Heart left ventricle (tissue), 16 donors: ENCODE data around the gene MRPS23. TPM values are rescaled to one million over a fixed set of nuclear protein-coding genes. Genes with fewer than 3 reads are reported as not detected.
A peak's percentile ranks its signal among the peaks of the same experiment; 100 is the strongest.

Experiments
- ATAC-seq, 4 donors: fragments of 200-7000 bp; cut with Tn5 transposase; one replicate each; pipeline ENCODE4 v1.9.1; 2020 to 2022; ENCODE audit warnings: moderate library complexity in 4 of 4, mild to moderate bottlenecking in 3 of 4, moderate number of reproducible peaks in 1 of 4
- DNase-seq, 5 donors: peaks; one replicate each; pipeline ENCODE4 v3.0.0-alpha.2; 2020
- H3K27ac ChIP-seq, 12 donors: fragments of 200-600 bp; sonication (generic) in 4 of 12; one replicate each; pipeline versions ENCODE4 v1.5.0 to v1.8.0; 2016 to 2022; ENCODE audit warnings: mild to moderate bottlenecking in 2 of 12
- H3K27me3 ChIP-seq, 9 donors: fragments of 200-600 bp; sonication (generic) in 2 of 9; one replicate each; pipeline versions ENCODE4 v1.5.1 to v1.8.0; 2016 to 2022; ENCODE audit warnings: mild to moderate bottlenecking in 3 of 9
- H3K36me3 ChIP-seq, 9 donors: fragments of 200-600 bp; sonication (generic) in 2 of 9; one replicate each; pipeline versions ENCODE4 v1.5.0 to v1.8.0; 2018 to 2022; ENCODE audit warnings: mild to moderate bottlenecking in 2 of 9
- H3K4me1 ChIP-seq, 12 donors: fragments of 200-600 bp; sonication (generic) in 4 of 12; one replicate each; pipeline versions ENCODE4 v1.5.0 to v1.8.0; 2016 to 2022; ENCODE audit warnings: mild to moderate bottlenecking in 3 of 12
- H3K4me3 ChIP-seq, 12 donors: fragments of 200-600 bp; sonication (generic) in 4 of 12; one replicate each; pipeline versions ENCODE4 v1.5.0 to v1.8.0; 2017 to 2022; ENCODE audit warnings: mild to moderate bottlenecking in 9 of 12, moderate library complexity in 4 of 12
- H3K9me3 ChIP-seq, 12 donors: fragments of 200-600 bp; sonication (generic) in 4 of 12; one replicate each; pipeline versions ENCODE4 v1.5.0 to v1.8.0; 2016 to 2022; ENCODE audit warnings: mild to moderate bottlenecking in 1 of 12
- POLR2A ChIP-seq, 2 donors: fragments of 450-650 bp; IDR thresholded peaks; one replicate each; pipeline ENCODE4 v1.6.1; 2017; ENCODE audit warnings: antibody characterized with exemption in 2 of 2, mild to moderate bottlenecking in 2 of 2, moderate library complexity in 2 of 2
- WGBS, 4 donors: extraction: QIAGEN DNeasy Blood & Tissue Kit in 2 of 4; methylation state at CpG; one replicate each; pipeline versions ENCODE4 v1.1.5 to v1.1.7; 2013 to 2018; 5-methylcytosine and 5-hydroxymethylcytosine counted together
- intact Hi-C, 10 donors: fragments of 100-400 bp; cut with DNase I; formaldehyde crosslinking; loops; one replicate each; pipeline versions ENCODE4 v1.11.1 to v1.14.2; 2022
- polyA plus RNA-seq, 2 donors: library from polyadenylated mRNA; stranded (reverse); fragments of 200-250 nt; gene quantifications; one replicate each; pipeline ENCODE4 v1.2.3, GENCODE V29; 2013
- total RNA-seq, 9 donors: library from RNA; depleted of rRNA in 2 of 9; stranded (reverse); fragments of >200 nt in 2 of 9; fragmentation: NEBNext Ultra II Directional in 3 of 9; extraction: Animal tissue kit (Norgen Biotek cat#: 25700) in 3 of 9; gene quantifications; one replicate each; pipeline versions ENCODE4 v1.1.0 to v1.2.4, GENCODE V29; 2016 to 2023
- TF ChIP-seq, protein P1 (sequence below), 12 donors: fragments of 200-600 bp; sonication (generic) in 4 of 12; IDR thresholded peaks; one replicate each; pipeline versions ENCODE4 v1.5.0 to v1.8.0; 2018 to 2022; ENCODE audit warnings: antibody characterized with exemption in 12 of 12, mild to moderate bottlenecking in 5 of 12
- donor health status: ischemic (EF 13 %, LVEDD 7.1; RV severe dilation, severe dysfunction).
- donor health status: healthy with polysubstance abuse.
- donor health status: DM: no; HTN: yes; CAD: no.
- donor health status: DM: no; HTN: no; CAD: no.
- donor health status: ischemic (EF 25% LVEDD 6.9; RV normal size, moderate dysfunction).
- donor health status: ischemic (EF 25% LVEDD 5.7; RV mildly dilated, moderate dysfunction).
- donor health status: healthy.
- donor health status: DM: yes; HTN: yes; CAD: no.
- donor health status: ischemic (EF 35%, LVEDD 5.7; RV mildly dilated, moderate dysfunction).
- donor health status: nonischemic (EF 11% LVEDD 7.7; RV severe dilation, severe dysfunction).
- donor health status: DM: yes; HTN: yes; CAD: no.
- donor health status: PGD.
- donor health status: ischemic (EF 29% LVEDD 5.4; RV normal size, mild dysfunction).
- donor health status: nonischemic (EF 23%, LVEDD 6.1; RV moderate dilation, normal function).

The MRPS23 gene
- total and polyA plus RNA-seq, 11 donors, result 23.9 to 207 (median 71.8) TPM

DNA sequence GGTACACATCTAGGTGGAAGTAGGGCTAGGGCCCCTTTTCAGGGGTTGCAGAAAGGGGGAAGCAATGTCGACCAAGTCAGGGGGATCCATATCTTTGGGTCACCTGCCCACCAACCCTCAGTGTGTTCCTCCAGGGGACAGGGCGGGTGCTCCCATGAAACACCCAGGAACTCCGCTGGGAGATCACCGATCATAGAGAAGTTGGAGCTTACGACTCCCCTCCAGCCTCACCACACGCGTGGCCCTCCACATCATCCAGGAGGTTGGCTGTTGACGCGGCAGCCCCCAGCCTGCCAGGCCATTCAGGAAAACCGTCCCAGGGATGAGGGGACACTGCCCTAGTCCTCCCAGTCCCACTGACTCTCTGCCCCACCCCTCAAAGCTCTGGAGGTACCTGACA is 17.3 kb upstream of the MRPS23 start:
- peaks cover 0 to 46% (median 31%) of the 10 kb centered on the region in 12 donors for H3K4me1 ChIP-seq

DNA sequence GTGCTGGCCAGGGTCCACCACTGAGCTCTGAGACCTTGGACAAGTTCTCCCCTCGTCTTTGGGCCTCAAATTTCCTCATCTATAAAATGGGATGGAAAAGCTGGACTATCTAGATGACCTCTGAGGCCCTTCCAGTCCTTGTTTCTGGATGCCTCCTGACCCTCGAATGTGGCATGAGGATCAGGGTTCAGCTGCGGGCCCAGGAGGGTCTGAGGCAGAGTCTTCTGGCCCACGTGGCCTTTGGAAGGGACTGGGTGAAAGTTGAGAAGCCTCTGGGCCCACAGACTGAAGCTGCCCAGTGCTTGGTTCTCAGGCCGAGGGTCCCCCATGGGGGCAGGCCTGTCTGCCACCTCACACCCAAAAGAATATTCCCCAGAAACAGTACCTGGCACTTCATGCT is 16.9 kb upstream of the MRPS23 start:
- H3K4me1 ChIP-seq, result peaks cover 0 to 48% (median 35%) of the 10 kb centered on the region in 12 donors
- no peak for ATAC-seq

More for the DNA sequence above, 17.3 kb upstream of the MRPS23 start:
- H3K36me3 ChIP-seq, result peaks cover 0 to 61% (median 44%) of the 10 kb centered on the region in 9 donors
- no peaks in the 10 kb centered on the region for H3K9me3 ChIP-seq
- intact Hi-C loops, result no loop called here
- no peak for ATAC-seq
- DNase-seq, result no peak
- H3K27ac ChIP-seq, result peak overlapping the region in 4 of 12 donors; percentile 48 to 89 (median 68)
- no peak overlapping the region for H3K4me3 ChIP-seq
- 93 to 98% (median 94%) methylated on average over 9 to 10 of the region's 10 CpGs for WGBS, 4 donors
- H3K27me3 ChIP-seq, result no peaks in the 10 kb centered on the region
- no peak for TF ChIP-seq POLR2A (IDR thresholded peaks at IDR 0.05)
- TF ChIP-seq, protein P1, sequence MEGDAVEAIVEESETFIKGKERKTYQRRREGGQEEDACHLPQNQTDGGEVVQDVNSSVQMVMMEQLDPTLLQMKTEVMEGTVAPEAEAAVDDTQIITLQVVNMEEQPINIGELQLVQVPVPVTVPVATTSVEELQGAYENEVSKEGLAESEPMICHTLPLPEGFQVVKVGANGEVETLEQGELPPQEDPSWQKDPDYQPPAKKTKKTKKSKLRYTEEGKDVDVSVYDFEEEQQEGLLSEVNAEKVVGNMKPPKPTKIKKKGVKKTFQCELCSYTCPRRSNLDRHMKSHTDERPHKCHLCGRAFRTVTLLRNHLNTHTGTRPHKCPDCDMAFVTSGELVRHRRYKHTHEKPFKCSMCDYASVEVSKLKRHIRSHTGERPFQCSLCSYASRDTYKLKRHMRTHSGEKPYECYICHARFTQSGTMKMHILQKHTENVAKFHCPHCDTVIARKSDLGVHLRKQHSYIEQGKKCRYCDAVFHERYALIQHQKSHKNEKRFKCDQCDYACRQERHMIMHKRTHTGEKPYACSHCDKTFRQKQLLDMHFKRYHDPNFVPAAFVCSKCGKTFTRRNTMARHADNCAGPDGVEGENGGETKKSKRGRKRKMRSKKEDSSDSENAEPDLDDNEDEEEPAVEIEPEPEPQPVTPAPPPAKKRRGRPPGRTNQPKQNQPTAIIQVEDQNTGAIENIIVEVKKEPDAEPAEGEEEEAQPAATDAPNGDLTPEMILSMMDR (IDR thresholded peaks at IDR 0.05), result no peak

DNA sequence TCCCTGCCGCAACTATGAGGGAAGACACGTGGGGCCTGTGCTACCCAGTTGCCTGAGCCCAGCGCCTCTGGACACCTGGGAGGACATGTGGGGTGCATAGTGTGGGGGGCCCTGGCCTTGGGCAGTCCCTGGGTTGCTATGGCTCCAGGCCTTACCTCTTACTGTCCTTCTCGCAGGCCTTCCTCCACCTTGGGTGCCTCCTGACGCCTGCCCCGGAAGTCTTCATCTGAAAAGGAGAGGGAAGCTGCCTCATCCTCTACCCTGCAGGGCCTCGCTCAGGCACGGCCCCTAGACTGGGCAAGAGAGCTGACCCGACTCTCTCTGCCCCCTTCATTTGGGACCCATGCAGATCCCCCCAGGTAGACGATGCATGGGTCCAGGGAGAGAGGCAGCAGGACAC is 16.5 kb upstream of the MRPS23 start:
- ATAC-seq (no peak), DNase-seq (no peak)
- TF ChIP-seq POLR2A (IDR thresholded peaks at IDR 0.05), result no peak
- TF ChIP-seq, protein P1 (IDR thresholded peaks at IDR 0.05), result no peak
- 93 to 97% (median 95%) methylated on average over 8 to 10 of the region's 10 CpGs for WGBS, 4 donors
- no peaks in the 10 kb centered on the region for H3K9me3 ChIP-seq
- H3K4me1 ChIP-seq, result peaks cover 0 to 52% (median 39%) of the 10 kb centered on the region in 12 donors
- peak overlapping the region in 1 of 12 donors; percentile 89 for H3K27ac ChIP-seq
- intact Hi-C loops, result no loop called here
- no peaks in the 10 kb centered on the region for H3K27me3 ChIP-seq
- H3K4me3 ChIP-seq, result no peak overlapping the region
- H3K36me3 ChIP-seq, result peaks cover 0 to 55% (median 36%) of the 10 kb centered on the region in 9 donors

More for the DNA sequence above, 16.9 kb upstream of the MRPS23 start:
- no peak for DNase-seq
- WGBS, 4 donors, result 92 to 96% (median 93%) methylated on average over 5 of the region's 5 CpGs
- H3K27ac ChIP-seq, result peak overlapping the region in 2 of 12 donors; percentile 75 to 89
- no peak for TF ChIP-seq POLR2A (IDR thresholded peaks at IDR 0.05)
- TF ChIP-seq, protein P1 (IDR thresholded peaks at IDR 0.05), result no peak
- no peaks in the 10 kb centered on the region for H3K27me3 ChIP-seq
- peaks cover 0 to 57% (median 40%) of the 10 kb centered on the region in 9 donors for H3K36me3 ChIP-seq
- H3K4me3 ChIP-seq, result no peak overlapping the region
- no peaks in the 10 kb centered on the region for H3K9me3 ChIP-seq
- intact Hi-C loops, result no loop called here

DNA sequence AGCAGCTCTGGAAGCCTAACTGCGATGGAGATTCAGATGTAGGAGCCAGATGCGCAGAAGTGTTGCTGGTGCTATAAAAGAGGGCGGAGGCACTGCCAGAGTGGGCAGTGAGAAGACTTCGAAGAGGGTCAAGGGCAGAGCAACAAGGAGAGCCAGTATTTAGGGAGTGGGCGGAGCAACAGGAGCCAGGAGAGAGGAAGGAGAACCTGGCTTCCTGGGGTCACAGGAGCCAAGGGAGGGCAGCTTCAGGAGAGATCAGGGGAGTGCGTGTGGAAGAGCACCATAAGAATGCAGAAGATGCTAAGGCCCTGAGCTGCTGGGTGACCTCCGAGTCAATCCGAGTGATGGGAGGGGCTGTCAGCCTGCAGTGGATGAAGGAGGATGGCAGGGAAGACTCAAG is 14.4 kb upstream of the MRPS23 start:
- DNase-seq (peak in 1 of 5 donors; percentile 7), ATAC-seq (no peak)
- Histone ChIP-seq H3K4me3 (no peak overlapping the region), H3K4me1 (peaks cover 3 to 57% (median 46%) of the 10 kb centered on the region in 12 donors), H3K27ac (peak overlapping the region in 1 of 12 donors; percentile 95), H3K36me3 (peaks cover 0 to 38% (median 16%) of the 10 kb centered on the region in 9 donors), H3K27me3 (no peaks in the 10 kb centered on the region), H3K9me3 (no peaks in the 10 kb centered on the region)
- TF ChIP-seq, protein P1 (IDR thresholded peaks at IDR 0.05), result no peak
- TF ChIP-seq POLR2A (IDR thresholded peaks at IDR 0.05), result no peak
- intact Hi-C loops, result loop anchor here in 1 of 10 donors (5.0 kb wide), 1 partner anchor 248 kb away; no protein-coding TSS in a partner anchor
- WGBS, 4 donors, result 84 to 90% (median 89%) methylated on average over 8 of the region's 8 CpGs
